K562 (cell line): Measurements from ENCODE around the gene KLHL41. TPM values are rescaled to one million over a fixed set of nuclear protein-coding genes. Genes with fewer than 3 reads are reported as not detected.
A peak's percentile ranks its signal among the peaks of the same experiment; 100 is the strongest.

Experiments used
- ATF3 ChIP-seq, 2 experiments: fragments of 450-650 bp in 1 of 2; sonication (generic) in 1 of 2; formaldehyde crosslinking in 1 of 2; IDR thresholded peaks in 1 of 2; conservative IDR thresholded peaks in 1 of 2; 2 replicates each; pipeline versions ENCODE4 v1.6.1 to v1.8.1; 2016 to 2023; ENCODE audit warnings: mild to moderate bottlenecking in 2 of 2, moderate library complexity in 2 of 2, inconsistent platforms in 1 of 2, missing genetic modification reagents in 1 of 2
- ATF6 ChIP-seq: sonication (generic); formaldehyde crosslinking; IDR thresholded peaks from 2 replicates; pipeline ENCODE4 v1.4.0; 2020; ENCODE audit warnings: mild to moderate bottlenecking, missing genetic modification reagents
- BCL6 ChIP-seq: fragments of 250-450 bp; sonication (Bioruptor Pico); IDR thresholded peaks from 2 replicates; pipeline ENCODE4 v1.4.0; 2020
- BMI1 ChIP-seq: fragments of 150-350 bp; IDR thresholded peaks from 2 replicates; pipeline ENCODE4 v1.6.1; 2014; ENCODE audit warnings: low read length
- BRD9 ChIP-seq: fragments of 450-650 bp; IDR thresholded peaks from 2 replicates; pipeline ENCODE4 v1.6.1; 2018; ENCODE audit warnings: low read depth; ENCODE audit not compliant: partially characterized antibody
- ELK3 ChIP-seq: fragments of 450-650 bp; formaldehyde crosslinking; IDR thresholded peaks from 2 replicates; pipeline ENCODE4 v1.4.0; 2020; ENCODE audit warnings: mild to moderate bottlenecking
- ETS2 ChIP-seq: IDR thresholded peaks from 2 replicates; pipeline ENCODE4 v1.6.1; 2016; ENCODE audit warnings: borderline replicate concordance, missing genetic modification characterization, mild to moderate bottlenecking, moderate library complexity, missing compliant biosample characterization; ENCODE audit not compliant: poor library complexity, severe bottlenecking
- GATAD2B ChIP-seq: fragments of 450-650 bp; IDR thresholded peaks from 2 replicates; pipeline ENCODE4 v1.6.1; 2017; ENCODE audit warnings: mild to moderate bottlenecking, borderline replicate concordance
- HOXB6 ChIP-seq: fragments of 250-450 bp; sonication (Bioruptor Pico); IDR thresholded peaks from 2 replicates; pipeline ENCODE4 v1.5.1; 2022; ENCODE audit warnings: mild to moderate bottlenecking, borderline replicate concordance
- JUND ChIP-seq, 2 experiments: IDR thresholded peaks; 2 replicates in 1 of 2; 3 replicates in 1 of 2; pipeline ENCODE4 v1.6.1; 2011; ENCODE audit warnings: borderline replicate concordance in 2 of 2, low read depth in 2 of 2, low read length in 2 of 2, improper control_type of control experiment in 1 of 2, missing biosample characterization in 1 of 2, missing genetic modification characterization in 1 of 2, missing genetic modification reagents in 1 of 2
- POLR2A ChIP-seq: fragments of 450-650 bp; conservative IDR thresholded peaks from 2 replicates; pipeline ENCODE4 v1.6.1; 2016
- SAP30 ChIP-seq: fragments of 200-600 bp; sonication (generic); IDR thresholded peaks from 2 replicates; pipeline ENCODE4 v1.6.1; 2012; ENCODE audit warnings: borderline replicate concordance, low read depth, mild to moderate bottlenecking, moderate library complexity, low read length, control low read depth, inconsistent platforms; ENCODE audit not compliant: insufficient read depth, poor library complexity, severe bottlenecking
- SMC3 ChIP-seq: conservative IDR thresholded peaks from 2 replicates; pipeline ENCODE4 v1.6.1; 2011; ENCODE audit warnings: low read depth, low read length, improper control_type of control experiment; ENCODE audit not compliant: insufficient read depth
- SOX6 ChIP-seq: fragments of 450-650 bp; IDR thresholded peaks from 2 replicates; pipeline ENCODE4 v1.6.1; 2014; ENCODE audit warnings: mild to moderate bottlenecking
- SREBF1 ChIP-seq: fragments of 150-350 bp; IDR thresholded peaks from 2 replicates; pipeline ENCODE4 v1.6.1; 2014; ENCODE audit warnings: antibody characterized with exemption, low read depth, low read length, borderline replicate concordance
- TEAD2 ChIP-seq: fragments of 450-650 bp; IDR thresholded peaks from 2 replicates; pipeline ENCODE4 v1.6.1; 2016; ENCODE audit warnings: missing genetic modification characterization, control low read depth, missing compliant biosample characterization
- ZBTB12 ChIP-seq: fragments of 250-450 bp; sonication (Bioruptor Pico); IDR thresholded peaks from 2 replicates; pipeline ENCODE4 v1.4.0; 2020
- ZNF316 ChIP-seq: fragments of 450-650 bp; IDR thresholded peaks from 2 replicates; pipeline ENCODE4 v1.6.1; 2016
- ZNF668 ChIP-seq: fragments of 250-450 bp; sonication (Bioruptor Pico); IDR thresholded peaks from 2 replicates; pipeline ENCODE4 v1.8.0; 2022; ENCODE audit warnings: mild to moderate bottlenecking, inconsistent platforms
- ZNF717 ChIP-seq: fragments of 250-450 bp; sonication (Bioruptor Pico); IDR thresholded peaks from 2 replicates; pipeline ENCODE4 v1.5.0; 2021
- polyA plus RNA-seq, 8 experiments: library from polyadenylated mRNA; depleted of rRNA in 4 of 8; stranded (reverse) in 5 of 8; unstranded in 3 of 8; fragments of >200 nt; fragmentation: Nextera tagmentation in 2 of 8; fragmentation: Illumina TruSeq in 1 of 8; extraction: Ambion mirVana in 2 of 8; extraction: Trizol in 1 of 8; gene quantifications; 2 replicates each; pipeline versions ENCODE4 v1.2.1 to v1.2.3, GENCODE V29; 2011 to 2014; ENCODE audit warnings: inconsistent platforms in 1 of 8, missing spikeins in 1 of 8
- total RNA-seq, 7 experiments: library from RNA; depleted of rRNA in 6 of 7; stranded (reverse); fragments of >200 nt in 6 of 7; fragmentation: Illumina TruSeq in 2 of 7; extraction: Trizol in 2 of 7; gene quantifications; 2 replicates each; pipeline versions ENCODE4 v1.2.1 to v1.2.3, GENCODE V29; 2011 to 2021; ENCODE audit warnings: low replicate concordance in 1 of 7

Gene KLHL41
- total and polyA plus RNA-seq, 9 of the 15 experiments (the other 6 are each of a cell fraction or from before 2014, with no cell fraction given), result 0.05 to 1.5 (median 0.09) TPM

DNA sequence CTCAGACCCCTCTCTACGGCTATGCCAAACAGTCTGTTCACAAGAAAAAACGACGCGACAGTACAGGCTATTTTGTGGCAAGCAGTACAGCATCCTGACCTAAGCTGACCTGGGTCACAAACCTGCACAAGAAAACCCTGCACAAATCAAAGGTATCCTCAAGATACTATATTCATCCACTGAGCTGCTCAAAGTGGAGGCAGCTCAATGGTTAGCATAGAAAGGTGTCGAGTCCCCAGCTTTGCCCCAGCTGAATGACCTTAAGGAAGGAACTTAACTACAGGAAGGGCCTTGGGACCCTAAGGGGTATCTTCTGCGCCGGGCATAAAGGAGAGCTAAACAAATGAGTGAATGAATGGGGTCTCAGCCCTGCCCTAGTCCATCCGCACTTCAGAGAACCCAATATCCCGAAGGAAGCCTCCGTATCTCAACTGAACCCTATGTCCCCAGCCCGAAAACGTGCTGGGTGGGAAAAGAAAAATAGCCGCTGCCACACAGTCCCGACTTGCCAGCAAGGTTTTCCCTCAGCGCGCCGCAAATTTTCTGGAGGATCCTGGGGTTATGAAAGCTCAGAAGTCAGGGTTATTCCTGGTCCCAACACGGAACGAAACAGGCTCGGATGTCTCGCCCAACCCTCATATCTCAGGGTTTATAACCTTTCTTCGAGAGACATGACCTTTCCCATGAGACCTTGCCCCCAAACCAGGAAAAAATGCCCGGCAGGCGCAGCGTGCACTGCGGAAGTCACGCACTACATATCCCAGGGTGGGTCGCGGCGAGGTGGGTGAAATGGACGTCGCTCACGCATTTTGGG is 63.9 kb downstream of the KLHL41 start, which contains the start of gene FASTKD1 (continued):
- TF ChIP-seq SMC3, result 0 out of 2 replicates have a peak, but pooled peaks have one; percentile 2
- TF ChIP-seq GATAD2B, result no peak
- TF ChIP-seq ZNF316, result no peak
- peak; percentile 88 for TF ChIP-seq POLR2A
- no peak for TF ChIP-seq ETS2 (tag)
- TF ChIP-seq ATF6 (CRISPR knock-in tag), result no peak
- TF ChIP-seq BMI1, result no peak
- TF ChIP-seq ZNF668 (CRISPR knock-in tag), result no peak
- TF ChIP-seq JUND (IDR thresholded peaks at IDR 0.05; ENCODE audit: borderline replicate concordance, low read depth, low read length), result peak; percentile 85; the same call in 1 of the 2 replicates
- peak; percentile 64; the same call in 2 of the 3 replicates for TF ChIP-seq JUND (tag; IDR thresholded peaks at IDR 0.05; ENCODE audit: borderline replicate concordance, low read depth, low read length)
- peak; percentile 64 for TF ChIP-seq ZBTB12
- no peak for TF ChIP-seq ZNF717 (CRISPR knock-in tag)
- no peak for TF ChIP-seq HOXB6
- TF ChIP-seq BRD9, result peak; percentile 66
- 0 out of 2 replicates have a peak, but pooled peaks have one; percentile 22 for TF ChIP-seq TEAD2 (tag)
- TF ChIP-seq ATF3 (IDR thresholded peaks at IDR 0.05), result no peak
- 0 out of 2 replicates have a peak, but pooled peaks have one; percentile 67 for TF ChIP-seq ATF3 (CRISPR knock-in tag; conservative IDR thresholded peaks at IDR 0.05)
- TF ChIP-seq ELK3, result no peak
- TF ChIP-seq SREBF1, result peak; percentile 93
- peak; percentile 58 for TF ChIP-seq SAP30
- TF ChIP-seq SOX6, result peak; percentile 31; the same call in 1 of the 2 replicates
- peak; percentile 97 for TF ChIP-seq BCL6 (CRISPR knock-in tag)
